Measurements from ENCODE around the gene ROBO4.

The ROBO4 gene

GRCh38 chr11:124865902-124866851 lies 31.5 kb downstream of the ROBO4 start:
- H3K4me2 ChIP-seq, result no peak overlapping the region
- H3K27ac ChIP-seq, result no peak overlapping the region
- no peak overlapping the region; the same call in 1 of the 2 replicates for H2AFZ ChIP-seq (ENCODE audit: low read depth)
- no peaks in the 10 kb centered on the region for H3K4me1 ChIP-seq (ENCODE audit: low read depth, poor library complexity, severe bottlenecking)
- no peak overlapping the region for H3K4me3 ChIP-seq (IDR thresholded peaks at IDR 0.05; ENCODE audit: insufficient read depth, low read depth, low read length)
- peaks cover 9% of the 10 kb centered on the region for H3K27me3 ChIP-seq (ENCODE audit: insufficient read depth, low read depth)
- peak; percentile 51 for TF ChIP-seq CTCF (conservative IDR thresholded peaks at IDR 0.05; ENCODE audit: low read depth, low read length)
- no peaks in the 10 kb centered on the region for H3K36me3 ChIP-seq (ENCODE audit: insufficient read depth)
- no peaks in the 10 kb centered on the region for H3K79me2 ChIP-seq (ENCODE audit: insufficient read depth, low read depth)
- H3K9ac ChIP-seq, result no peak overlapping the region
- H4K20me1 ChIP-seq (ENCODE audit: insufficient read depth), result no peaks in the 10 kb centered on the region

GRCh38 chr11:124865181-124865901 lies 32.3 kb downstream of the ROBO4 start, which contains the start of gene ROBO3:
TSS of gene ROBO3 (plus strand) at chr11:124865432. CDS start at chr11:124865578, 146 bp downstream.
- no peak within 1 kb of the TSS; the same call in 1 of the 2 replicates for H2AFZ ChIP-seq (ENCODE audit: low read depth)
- no peaks in the 10 kb centered on the region for H3K79me2 ChIP-seq (ENCODE audit: insufficient read depth, low read depth)
- no peak within 1 kb of the TSS for H3K9ac ChIP-seq
- H3K27me3 ChIP-seq (ENCODE audit: insufficient read depth, low read depth), result peaks cover 9% of the 10 kb centered on the region
- H4K20me1 ChIP-seq (ENCODE audit: insufficient read depth), result no peaks in the 10 kb centered on the region
- H3K4me2 ChIP-seq, result no peak within 1 kb of the TSS
- no peak within 1 kb of the TSS for H3K4me3 ChIP-seq (IDR thresholded peaks at IDR 0.05; ENCODE audit: insufficient read depth, low read depth, low read length)
- H3K4me1 ChIP-seq (ENCODE audit: low read depth, poor library complexity, severe bottlenecking), result no peaks in the 10 kb centered on the region
- H3K36me3 ChIP-seq (ENCODE audit: insufficient read depth), result no peaks in the 10 kb centered on the region
- no peak within 1 kb of the TSS for H3K27ac ChIP-seq
- TF ChIP-seq CTCF (conservative IDR thresholded peaks at IDR 0.05; ENCODE audit: low read depth, low read length), result no peak

- no peak for TF ChIP-seq CTCF (conservative IDR thresholded peaks at IDR 0.05; ENCODE audit: low read depth, low read length)
- Histone ChIP-seq H4K20me1 (ENCODE audit: insufficient read depth) (no peaks in the 10 kb centered on the region), H3K4me2 (no peak overlapping the region), H3K4me3 (IDR thresholded peaks at IDR 0.05; ENCODE audit: insufficient read depth, low read depth, low read length) (no peak overlapping the region), H3K27ac (no peak overlapping the region), H3K4me1 (ENCODE audit: low read depth, poor library complexity, severe bottlenecking) (no peaks in the 10 kb centered on the region), H3K9ac (no peak overlapping the region), H2AFZ (ENCODE audit: low read depth) (no peak overlapping the region), H3K36me3 (ENCODE audit: insufficient read depth) (no peaks in the 10 kb centered on the region), H3K27me3 (ENCODE audit: insufficient read depth, low read depth) (peaks cover 9% of the 10 kb centered on the region), H3K79me2 (ENCODE audit: insufficient read depth, low read depth) (no peaks in the 10 kb centered on the region)
Measured at GRCh38 chr11:124864892-124865180, 32.8 kb downstream of the ROBO4 start.

GRCh38 chr11:124864176-124864891 lies 33.3 kb downstream of the ROBO4 start:
- no peak overlapping the region for H3K4me2 ChIP-seq
- H3K9ac ChIP-seq, result no peak overlapping the region
- H3K27ac ChIP-seq, result no peak overlapping the region
- TF ChIP-seq CTCF (conservative IDR thresholded peaks at IDR 0.05; ENCODE audit: low read depth, low read length), result no peak
- H3K4me1 ChIP-seq (ENCODE audit: low read depth, poor library complexity, severe bottlenecking), result no peaks in the 10 kb centered on the region
- no peaks in the 10 kb centered on the region for H4K20me1 ChIP-seq (ENCODE audit: insufficient read depth)
- H3K4me3 ChIP-seq (IDR thresholded peaks at IDR 0.05; ENCODE audit: insufficient read depth, low read depth, low read length), result no peak overlapping the region
- no peaks in the 10 kb centered on the region for H3K36me3 ChIP-seq (ENCODE audit: insufficient read depth)
- H2AFZ ChIP-seq (ENCODE audit: low read depth), result no peak overlapping the region
- H3K79me2 ChIP-seq (ENCODE audit: insufficient read depth, low read depth), result no peaks in the 10 kb centered on the region
- H3K27me3 ChIP-seq (ENCODE audit: insufficient read depth, low read depth), result peaks cover 9% of the 10 kb centered on the region
